HG02981 (cell line): Measurements from ENCODE around the gene PID1.

Experiments used
- ATAC-seq: cut with Tn5 transposase; IDR thresholded peaks from one replicate; pipeline ENCODE4 v1.9.1; 2021; ENCODE audit warnings: mild to moderate bottlenecking, moderate library complexity; ENCODE audit not compliant: unreplicated experiment

PID1 gene

DNA sequence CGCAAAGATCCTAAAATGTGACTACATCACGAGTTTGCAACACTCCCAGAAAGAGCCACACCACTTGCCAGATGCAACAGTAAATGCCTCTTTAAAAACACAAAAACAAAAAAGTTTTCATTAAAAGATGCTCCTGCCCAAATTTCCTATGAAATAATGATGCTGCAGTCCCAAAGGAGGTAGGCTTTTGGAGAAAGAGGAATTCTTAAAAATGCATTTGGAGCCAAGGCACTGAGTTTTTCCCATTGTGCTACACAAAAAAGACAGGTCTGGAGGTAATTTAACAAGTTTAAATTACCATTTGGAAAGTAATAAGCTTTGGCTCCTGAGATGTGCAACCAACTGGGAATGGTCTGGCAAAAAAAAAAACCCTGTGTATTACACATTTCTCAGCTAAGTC is 145.0 kb downstream of the PID1 start:
- ATAC-seq = no peak

DNA sequence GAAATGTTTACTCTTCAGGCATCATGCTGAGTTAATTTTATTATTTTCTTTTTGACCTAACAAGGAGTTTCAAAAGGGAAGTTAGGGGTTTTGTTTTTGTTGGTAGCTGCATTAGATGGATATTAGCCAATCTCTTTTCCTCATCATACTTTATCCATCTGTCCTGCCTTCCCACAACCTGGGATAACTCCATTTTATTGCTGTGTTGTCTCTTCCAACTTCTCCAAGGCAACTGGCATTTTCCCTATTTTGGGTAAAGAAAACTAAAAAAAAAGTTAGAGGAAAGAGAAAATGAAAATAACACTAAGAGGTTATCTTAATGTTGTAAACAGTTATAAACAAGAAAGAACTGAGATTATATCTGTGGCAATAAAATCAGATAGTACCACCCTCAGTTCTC is 147.0 kb downstream of the PID1 start:
- no peak for ATAC-seq

DNA sequence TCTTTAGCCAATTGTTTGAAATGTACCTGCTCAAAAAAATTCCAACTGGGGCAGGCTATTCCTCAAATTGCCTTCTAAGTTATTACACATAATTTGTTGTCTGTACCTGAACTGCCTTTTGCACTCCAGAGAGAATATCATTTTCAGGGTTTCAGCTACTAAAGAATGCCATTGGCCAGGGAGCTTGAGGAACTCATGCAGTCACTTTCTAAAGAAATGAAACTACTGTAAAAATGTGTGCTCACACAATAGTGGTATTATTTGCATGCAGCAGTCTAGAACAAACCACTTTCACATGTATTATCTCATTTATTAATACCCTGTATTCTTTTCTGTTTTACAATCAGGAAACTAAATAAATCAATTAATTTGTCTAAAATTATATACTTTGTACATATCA is 152.2 kb downstream of the PID1 start:
- peak; percentile 93 for ATAC-seq

DNA sequence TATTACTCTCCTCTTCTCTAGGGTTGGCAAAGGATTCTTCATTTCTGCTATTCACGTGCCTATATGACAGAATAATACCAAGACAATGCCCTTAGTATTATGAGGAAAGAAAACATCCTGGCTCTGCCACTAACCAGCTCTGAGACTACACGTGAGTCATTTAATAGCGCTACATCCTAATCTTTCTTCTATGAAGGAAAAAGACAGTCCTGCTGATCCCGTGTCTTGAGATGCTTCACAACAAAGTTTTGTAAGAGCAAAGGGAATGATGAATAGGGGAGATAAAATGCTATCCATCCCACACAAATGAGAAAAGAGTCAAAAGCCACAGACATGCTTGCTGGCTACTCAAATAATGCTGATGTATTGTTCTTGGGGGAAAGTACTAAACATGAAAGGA is 152.8 kb downstream of the PID1 start:
- no peak for ATAC-seq

DNA sequence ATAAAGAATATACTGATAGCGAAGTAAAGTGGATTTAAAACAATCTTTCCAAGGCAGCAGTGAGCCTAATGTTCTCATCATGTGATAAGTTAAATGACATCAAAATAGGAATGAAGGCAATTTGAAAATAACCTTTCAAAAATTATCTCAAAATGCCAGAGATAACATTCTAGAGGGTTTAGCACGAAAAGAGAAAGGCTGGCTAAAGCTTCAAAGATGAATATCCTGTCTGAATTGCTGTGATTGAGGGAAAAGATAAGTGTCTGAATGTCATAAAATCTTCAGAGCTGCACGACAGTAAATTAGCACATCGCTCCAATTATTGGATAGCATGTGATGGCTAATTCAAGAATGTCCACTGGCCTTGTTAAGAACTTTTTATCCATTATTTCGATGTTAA is 159.3 kb downstream of the PID1 start:
- ATAC-seq = no peak

DNA sequence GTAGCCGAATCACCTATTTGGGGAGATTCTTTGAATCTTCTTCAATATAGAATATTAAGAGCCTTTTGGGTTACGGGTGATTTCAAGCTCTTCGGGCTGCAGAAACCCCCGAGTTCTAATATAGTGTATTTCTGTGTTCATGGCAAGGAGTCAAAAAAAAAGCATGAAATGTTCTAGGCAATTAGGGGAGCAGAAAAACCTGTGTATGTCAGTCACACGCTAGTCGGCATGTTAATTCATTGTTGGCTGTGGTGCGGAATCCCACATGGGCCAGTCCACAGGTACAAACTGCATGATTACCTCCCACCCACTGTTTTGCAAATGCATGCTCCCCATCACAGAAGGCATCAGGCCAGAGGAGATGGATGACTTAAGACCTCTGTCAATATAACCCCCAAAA is 161.9 kb downstream of the PID1 start:
- no peak for ATAC-seq

DNA sequence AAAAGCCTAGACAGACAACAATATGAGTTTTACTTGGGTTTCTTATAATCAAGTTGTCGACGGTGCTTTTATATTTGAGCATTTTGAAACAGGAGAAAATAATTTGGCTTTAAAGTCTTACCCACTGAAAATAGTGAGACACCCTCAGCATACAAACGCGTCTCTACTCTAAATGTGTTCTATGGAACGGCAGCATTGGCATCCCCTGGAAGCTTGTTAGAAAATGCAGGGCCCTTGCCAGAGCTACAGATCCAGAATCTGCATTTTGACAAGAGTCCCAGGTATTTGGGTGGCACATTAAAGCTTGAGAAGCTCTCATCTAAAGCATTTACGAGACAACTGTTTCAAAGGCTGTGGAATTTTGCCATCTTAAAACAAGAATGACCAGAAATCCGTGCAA is 163.5 kb downstream of the PID1 start:
- no peak for ATAC-seq

DNA sequence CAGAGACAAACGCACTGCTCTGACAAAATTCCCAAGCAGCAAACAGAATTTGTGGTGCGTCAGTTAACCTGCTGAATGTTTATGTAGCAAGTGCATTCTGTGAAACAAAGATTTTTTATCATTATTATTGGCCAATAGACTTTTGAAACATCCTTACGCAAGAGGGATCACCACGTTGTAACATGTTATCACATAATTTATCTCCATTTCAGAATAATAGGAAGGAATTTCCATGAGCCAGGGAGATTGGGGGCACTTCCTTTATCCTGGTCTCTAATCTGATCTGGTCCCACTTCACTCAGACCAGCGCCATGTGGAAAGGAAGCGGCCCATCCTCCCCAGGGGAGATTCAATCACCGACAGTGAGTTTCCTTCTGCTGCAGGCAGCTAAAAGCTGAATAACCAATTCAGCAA is 166.1 kb downstream of the PID1 start:
- ATAC-seq = no peak

DNA sequence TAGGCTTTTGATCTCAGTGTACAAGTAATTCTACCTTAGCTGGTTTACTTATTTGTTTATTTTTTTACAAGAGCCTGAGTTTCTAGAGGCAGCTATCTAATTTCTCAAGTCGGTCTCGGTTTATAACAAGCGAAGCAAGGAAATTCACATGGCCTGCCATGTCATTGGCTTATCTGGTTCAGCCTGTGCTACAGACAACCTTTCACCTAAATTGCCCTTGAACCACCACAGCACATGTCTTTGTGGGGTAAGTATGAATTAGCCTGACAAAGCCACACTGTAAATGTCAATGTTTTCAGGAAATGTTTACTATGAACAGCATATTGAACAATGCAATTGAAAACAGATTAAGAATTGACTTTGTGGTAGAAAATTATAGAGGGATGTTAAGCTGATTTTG is 167.1 kb downstream of the PID1 start:
- no peak for ATAC-seq

DNA sequence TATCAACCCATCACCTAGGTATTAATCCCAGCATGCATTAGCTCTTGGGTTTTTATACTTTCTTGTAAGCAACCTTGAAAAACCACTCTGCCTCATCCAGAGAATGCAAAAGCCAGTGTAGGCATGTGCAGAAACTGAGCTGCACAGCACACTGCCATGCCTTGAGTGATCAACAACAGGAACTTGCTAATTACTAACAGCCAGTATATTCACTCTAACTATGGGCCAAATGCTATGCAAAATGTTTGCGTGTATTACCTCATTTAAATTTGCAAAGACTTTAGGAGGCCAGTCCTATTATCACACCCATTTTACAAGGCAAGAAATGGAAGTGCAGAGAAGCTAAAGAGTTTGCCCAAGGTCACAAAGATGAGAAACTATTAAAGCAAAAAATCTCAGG is 169.8 kb downstream of the PID1 start:
- ATAC-seq = no peak

DNA sequence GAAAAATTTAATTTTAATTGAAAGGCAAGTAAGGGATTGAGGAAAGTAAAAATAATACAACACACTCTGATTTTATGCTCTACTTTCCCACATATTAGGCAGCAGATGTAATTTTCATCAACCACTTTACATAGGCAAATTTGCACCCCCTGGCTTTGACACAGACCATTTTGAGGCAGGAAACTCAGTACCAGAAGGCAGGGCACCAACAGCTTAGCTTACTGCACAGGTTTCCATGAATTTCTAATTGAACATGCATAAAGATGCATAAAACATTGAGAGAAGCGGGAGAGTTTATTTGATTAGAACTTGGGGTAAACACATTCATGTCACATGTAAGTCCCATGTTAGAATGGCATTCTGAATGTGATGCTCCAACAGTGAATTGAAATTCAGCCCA is 171.9 kb downstream of the PID1 start:
- ATAC-seq = no peak

DNA sequence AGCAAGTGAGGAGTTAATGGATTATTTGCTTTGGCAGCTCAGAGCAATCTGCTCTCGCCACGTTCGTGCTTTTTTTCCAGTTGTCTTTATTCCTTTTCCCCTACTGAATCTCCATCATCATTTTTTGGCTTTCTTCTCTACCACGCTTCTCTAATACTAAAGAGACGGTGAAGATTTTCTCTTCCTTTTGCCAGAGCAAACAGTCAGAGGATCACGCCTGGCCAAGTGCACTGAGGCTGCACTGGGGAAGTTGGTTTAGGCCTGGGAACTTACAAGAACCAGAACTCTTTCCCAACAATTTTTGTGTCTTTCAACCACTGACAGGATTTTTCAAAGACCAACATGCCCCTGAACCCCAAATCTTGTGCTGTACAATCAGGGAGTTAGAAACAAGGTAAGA is 172.3 kb downstream of the PID1 start:
- ATAC-seq = no peak

DNA sequence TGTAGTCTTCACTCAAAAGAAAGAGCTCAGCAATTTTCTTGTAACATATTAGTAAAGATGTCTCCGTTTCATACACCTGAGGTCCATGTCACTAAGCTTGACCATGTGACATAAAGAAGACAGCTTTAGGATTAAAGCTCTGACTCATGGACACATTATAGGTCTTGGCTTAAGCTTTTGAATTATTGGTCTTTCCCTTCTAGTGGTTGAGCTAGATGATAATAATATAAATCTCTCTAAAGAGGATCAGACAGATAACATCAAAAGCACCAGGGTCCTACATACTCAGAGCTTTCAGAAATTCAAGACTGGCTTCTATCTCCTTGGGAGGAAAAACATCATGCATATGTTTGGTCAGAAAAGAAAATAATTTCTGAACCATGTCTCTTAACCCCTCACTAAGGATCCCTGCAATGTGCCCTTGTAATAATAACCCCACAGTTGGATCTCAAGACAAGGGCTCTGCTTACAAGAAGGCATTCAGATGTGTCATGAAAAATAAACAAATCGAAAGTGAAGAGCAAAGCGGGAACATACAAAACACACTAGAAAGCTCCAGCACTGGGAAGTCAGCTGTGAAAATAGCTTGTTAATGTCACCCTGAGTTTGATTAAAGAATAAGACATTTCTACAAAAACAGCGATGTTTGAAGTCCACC is 174.5 kb downstream of the PID1 start:
- no peak for ATAC-seq

DNA sequence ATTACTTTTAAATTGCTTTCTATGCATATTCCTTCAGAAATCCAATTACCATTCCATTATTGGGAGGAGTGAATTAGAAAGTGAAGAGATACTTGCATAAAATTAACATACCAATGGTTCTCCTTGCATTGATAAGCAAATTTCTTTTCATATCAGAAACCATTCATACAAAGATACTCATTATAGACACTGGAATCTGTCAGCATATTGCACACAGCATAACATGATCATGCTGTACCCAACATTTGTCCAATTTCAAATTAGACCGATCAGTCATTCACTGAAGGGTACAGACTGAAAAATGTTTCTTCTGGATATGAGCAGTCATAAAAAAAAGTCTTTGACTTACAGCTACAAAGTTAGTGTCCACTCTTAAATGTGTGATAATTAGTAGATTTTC is 175.6 kb downstream of the PID1 start:
- no peak for ATAC-seq

DNA sequence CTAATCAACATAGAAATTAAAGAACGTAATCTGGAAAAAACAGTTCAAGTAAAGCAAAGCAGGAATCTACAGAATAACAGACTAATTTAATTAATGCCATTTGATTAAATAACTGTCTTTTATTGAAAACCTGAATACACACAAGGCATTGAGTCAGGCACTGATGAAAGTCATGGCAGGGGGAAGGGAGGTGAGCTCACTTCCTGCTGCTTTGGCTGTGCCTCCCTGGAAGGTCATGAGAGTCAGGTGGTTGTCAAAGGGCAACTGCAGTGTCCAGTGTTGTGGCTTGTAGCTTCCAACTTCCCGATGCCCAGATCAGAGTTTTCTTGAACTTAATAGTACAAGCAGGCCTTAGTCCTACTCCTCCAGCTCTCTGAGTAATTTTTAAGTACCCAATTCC is 180.9 kb downstream of the PID1 start:
- no peak for ATAC-seq

DNA sequence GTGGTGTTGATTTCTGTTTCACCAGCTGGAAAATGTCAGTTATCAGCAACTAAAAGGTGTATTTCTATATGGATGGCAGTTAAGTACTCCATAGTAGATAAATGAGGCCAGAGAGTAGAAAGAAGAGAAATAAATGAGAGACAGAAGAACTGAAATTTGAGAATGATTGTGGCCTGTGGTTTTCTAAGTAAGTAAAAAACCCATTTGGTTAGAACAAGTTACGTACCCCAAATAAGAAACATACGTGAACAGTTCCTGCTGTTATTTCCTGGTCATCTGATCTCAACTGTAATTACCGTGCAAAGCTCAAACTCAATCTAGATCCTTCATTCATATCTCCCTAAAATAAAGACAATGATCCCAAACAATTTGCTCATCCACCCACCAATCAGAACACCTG is 181.3 kb downstream of the PID1 start:
- ATAC-seq = no peak

DNA sequence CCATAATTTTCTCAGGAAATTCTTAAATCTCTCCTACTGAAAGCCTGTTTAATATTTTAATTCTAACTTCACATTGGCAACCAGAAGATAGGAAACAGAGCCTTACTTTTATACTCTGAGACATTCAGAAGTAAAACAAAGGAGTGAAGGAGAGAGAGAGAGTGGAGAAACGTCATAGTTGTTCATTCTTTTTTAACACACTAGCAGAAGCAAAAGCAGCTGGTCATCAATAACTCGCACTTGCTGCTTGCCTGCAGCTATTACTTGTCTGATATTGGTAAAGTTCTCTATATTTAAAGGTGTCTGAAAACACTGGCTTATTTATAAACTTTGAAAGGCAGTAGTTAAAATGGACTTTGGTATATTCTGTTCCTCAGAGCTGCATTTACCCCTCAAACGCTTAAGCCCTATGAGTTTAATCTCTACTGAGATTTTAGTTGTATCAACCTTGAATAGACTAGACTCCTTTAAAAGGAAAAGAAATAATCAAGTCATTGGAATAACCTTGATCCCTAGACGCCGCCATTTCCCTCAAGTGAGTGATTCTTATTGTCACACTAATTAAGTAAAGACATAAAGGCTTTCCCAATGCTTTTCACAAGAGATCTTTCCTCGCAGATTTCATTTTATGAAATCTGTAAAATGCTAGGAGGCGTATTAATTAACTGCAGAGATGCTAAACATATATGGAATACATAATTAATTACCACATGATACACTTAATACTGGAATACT is 182.0 kb downstream of the PID1 start:
- no peak for ATAC-seq

DNA sequence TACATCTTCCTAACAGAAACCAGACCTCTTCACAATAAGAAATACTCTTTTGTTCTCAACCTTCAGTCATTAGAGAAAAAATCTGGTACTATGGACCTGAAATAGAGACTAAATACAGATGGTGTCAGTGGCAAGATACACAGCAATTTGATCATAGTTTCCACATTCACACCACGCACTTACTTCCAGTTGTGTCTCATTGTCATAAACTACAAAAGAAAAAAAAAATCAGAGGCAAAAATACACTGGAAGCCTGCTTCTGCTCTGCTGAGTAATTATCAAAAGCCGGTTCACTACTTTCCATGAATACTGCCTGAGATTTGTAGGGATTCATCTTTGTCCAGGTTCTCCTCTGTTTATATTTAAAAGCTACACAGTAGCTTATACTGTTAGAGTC is 182.6 kb downstream of the PID1 start:
- no peak for ATAC-seq

DNA sequence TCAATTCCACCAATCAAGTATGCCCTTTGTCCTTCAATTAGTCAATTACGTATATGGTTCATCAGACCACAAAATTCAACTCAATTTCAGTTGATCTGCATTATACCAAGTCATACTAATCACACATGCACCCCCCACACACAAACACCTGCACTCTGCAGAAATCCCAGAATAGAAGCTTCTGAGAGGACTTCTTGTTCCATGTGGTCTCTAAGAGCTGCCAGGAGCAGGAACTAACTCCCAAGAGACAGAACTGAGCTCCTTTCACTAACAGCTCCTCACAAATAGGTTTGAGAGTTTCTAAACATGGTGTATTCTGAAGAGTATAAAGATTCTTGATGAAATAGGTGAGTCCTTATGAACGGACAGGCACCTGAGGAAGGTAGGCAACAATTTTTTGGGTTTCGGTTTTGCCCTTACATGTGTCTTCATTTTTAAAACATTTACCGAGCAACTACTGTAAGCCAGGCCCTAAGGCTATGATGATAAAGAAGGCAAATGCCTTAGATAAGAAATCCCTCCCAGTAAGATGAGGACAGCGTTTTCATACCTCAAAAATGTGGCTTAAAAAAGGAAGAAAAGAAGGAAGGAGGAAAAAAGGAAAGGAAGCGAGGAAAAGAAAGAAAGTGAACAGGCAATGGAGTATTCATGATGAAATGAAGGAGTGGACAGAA is 183.1 kb downstream of the PID1 start:
- ATAC-seq = no peak

DNA sequence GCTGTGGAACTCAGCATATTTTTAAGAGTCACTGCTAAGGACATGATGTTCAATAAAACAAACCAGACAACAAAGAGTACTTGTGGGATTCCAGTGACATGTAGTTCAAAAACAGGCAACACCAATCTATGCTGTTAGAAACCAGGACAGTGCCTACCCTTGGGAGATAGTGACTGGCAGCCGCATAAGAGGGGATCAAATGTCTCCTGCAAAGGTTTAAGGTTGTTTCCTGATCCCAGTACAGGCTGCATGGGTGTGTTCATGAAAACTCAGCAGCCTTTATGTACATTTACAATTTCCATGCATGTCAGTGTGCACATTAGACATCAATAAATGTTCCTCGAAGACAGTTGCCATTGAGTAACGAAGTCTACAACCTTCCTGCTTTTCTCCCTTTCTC is 183.8 kb downstream of the PID1 start:
- ATAC-seq = no peak

DNA sequence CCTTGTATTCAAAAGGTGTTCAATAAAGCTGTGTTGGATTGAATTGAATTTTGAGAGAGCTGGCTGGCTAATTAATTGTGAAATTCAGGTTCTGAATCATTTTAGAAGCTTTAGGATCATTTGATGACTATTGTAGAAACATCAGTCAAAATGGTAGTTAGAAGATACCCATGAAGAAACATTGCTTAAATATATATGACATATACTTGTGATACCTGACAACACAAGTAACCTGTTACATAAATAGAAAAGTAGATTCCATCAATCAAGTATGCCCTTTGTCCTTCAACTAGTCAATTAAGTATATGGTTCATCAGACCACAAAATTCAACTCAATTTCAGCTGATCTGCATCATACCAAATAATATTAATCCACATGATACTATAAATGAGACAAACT is 185.6 kb downstream of the PID1 start:
- no peak for ATAC-seq

DNA sequence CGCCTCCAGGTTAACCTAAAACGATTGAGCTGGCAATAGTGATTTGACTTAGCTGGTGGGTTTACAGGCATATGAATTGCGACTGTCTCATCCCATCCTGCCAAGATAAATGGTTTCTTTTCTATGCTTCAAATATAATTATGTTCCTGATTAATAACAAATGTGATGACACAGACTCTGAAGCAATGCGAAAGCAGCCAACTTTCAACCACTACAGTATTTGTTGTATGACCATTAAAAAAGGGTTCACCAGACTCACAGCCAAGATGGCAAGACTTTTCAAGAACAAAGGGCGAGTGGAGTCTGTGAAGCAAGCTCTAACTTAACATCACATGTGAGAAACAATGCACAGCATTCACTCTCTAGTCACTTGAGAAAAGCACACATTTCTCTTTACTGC is 186.6 kb downstream of the PID1 start:
- no peak for ATAC-seq
